SK-N-SH (cell line): ENCODE measurements around the gene RTF2. TPM values are rescaled to one million over a fixed set of nuclear protein-coding genes. Genes with fewer than 3 reads are reported as not detected.

Experiments
- CTCF ChIA-PET: fragments of 300-600, 350-600 bp; formaldehyde crosslinking; extraction: SDS; loops from one replicate; lab custom pipeline; 2021; lab: Yijun Ruan, JAX
- POLR2A ChIA-PET: fragments of 350-600 bp; sonication (Branson Sonifier 250); formaldehyde crosslinking; extraction: SDS; loops from one replicate; lab custom pipeline; 2020; ENCODE audit warnings: antibody characterized with exemption, inconsistent platforms; lab: Yijun Ruan, JAX
- DNase-seq: peaks from one replicate; pipeline ENCODE4 v3.0.0; 2012
- H2AFZ ChIP-seq: fragments of 200-600 bp; sonication (generic); 2 replicates; pipeline ENCODE4 v1.8.1; 2016; ENCODE audit warnings: antibody characterized with exemption, mild to moderate bottlenecking, low read depth
- H3F3A ChIP-seq: fragments of 200-600 bp; sonication (generic); replicated peaks from 2 replicates; pipeline ENCODE3; 2016; ENCODE audit warnings: antibody characterized with exemption, mild to moderate bottlenecking; ENCODE audit not compliant: insufficient read depth
- H3K27ac ChIP-seq, 2 experiments: fragments of 200-500 bp in 1 of 2; fragments of 200-600 bp in 1 of 2; sonication (Bioruptor generic) in 1 of 2; sonication (generic), shearing (Covaris generic) in 1 of 2; 2 replicates each; pipeline versions ENCODE4 v1.5.1 to v1.6.1; 2014 to 2016; ENCODE audit warnings: low read depth in 2 of 2, inconsistent platforms in 1 of 2, low read length in 1 of 2, mild to moderate bottlenecking in 1 of 2, mixed read lengths in 1 of 2
- H3K27me3 ChIP-seq: fragments of 200-600 bp; sonication (generic), shearing (Covaris generic); 2 replicates; pipeline ENCODE4 v1.6.1; 2016; ENCODE audit warnings: mixed run types; ENCODE audit not compliant: insufficient read depth
- H3K36me3 ChIP-seq, 2 experiments: fragments of 200-500 bp in 1 of 2; fragments of 200-600 bp in 1 of 2; sonication (Bioruptor generic) in 1 of 2; sonication (generic) in 1 of 2; replicated peaks in 1 of 2; 2 replicates each; pipeline versions ENCODE3 to v1.5.1; 2014 to 2016; ENCODE audit warnings: low read length in 1 of 2, mild to moderate bottlenecking in 1 of 2; ENCODE audit not compliant: insufficient read depth in 2 of 2, control insufficient read depth in 1 of 2
- H3K4me1 ChIP-seq, 2 experiments: fragments of 200-500 bp in 1 of 2; fragments of 200-600 bp in 1 of 2; sonication (Bioruptor generic) in 1 of 2; sonication (generic), shearing (Covaris generic) in 1 of 2; 2 replicates each; pipeline versions ENCODE4 v1.5.1 to v1.6.1; 2014 to 2016; ENCODE audit warnings: low read depth in 1 of 2, low read length in 1 of 2, mixed run types in 1 of 2; ENCODE audit not compliant: insufficient read depth in 2 of 2, control insufficient read depth in 1 of 2
- H3K4me2 ChIP-seq: fragments of 200-600 bp; sonication (generic), shearing (Covaris generic); 2 replicates; pipeline ENCODE4 v1.6.1; 2017; ENCODE audit warnings: mixed run types
- H3K4me3 ChIP-seq, 2 experiments: fragments of 200-500 bp in 1 of 2; fragments of 200-600 bp in 1 of 2; sonication (Bioruptor generic) in 1 of 2; sonication (generic), shearing (Covaris generic) in 1 of 2; 2 replicates each; pipeline versions ENCODE4 v1.5.1 to v1.8.1; 2014 to 2016; ENCODE audit warnings: low read depth in 2 of 2, inconsistent platforms in 1 of 2, low read length in 1 of 2, mild to moderate bottlenecking in 1 of 2, mixed read lengths in 1 of 2, moderate library complexity in 1 of 2
- H3K79me2 ChIP-seq: fragments of 200-600 bp; sonication (generic); 2 replicates; pipeline ENCODE4 v1.8.1; 2017; ENCODE audit warnings: mild to moderate bottlenecking; ENCODE audit not compliant: insufficient read depth
- H3K9ac ChIP-seq: fragments of 200-600 bp; sonication (generic); 2 replicates; pipeline ENCODE4 v1.6.1; 2017; ENCODE audit warnings: mixed run types
- H3K9me2 ChIP-seq: fragments of 200-600 bp; sonication (generic); 2 replicates; pipeline ENCODE4 v1.6.1; 2017; ENCODE audit warnings: mixed run types
- H3K9me3 ChIP-seq: fragments of 200-600 bp; sonication (generic); 2 replicates; pipeline ENCODE4 v1.6.1; 2017; ENCODE audit warnings: mixed run types, mild to moderate bottlenecking, moderate library complexity
- H4K20me1 ChIP-seq: fragments of 200-600 bp; sonication (generic); 2 replicates; pipeline ENCODE4 v1.6.1; 2017; ENCODE audit warnings: mild to moderate bottlenecking, mixed run types; ENCODE audit not compliant: insufficient read depth
- FOSL2 ChIP-seq: IDR thresholded peaks from 2 replicates; pipeline ENCODE4 v1.4.0; 2012; ENCODE audit warnings: low read depth, mild to moderate bottlenecking, moderate library complexity, borderline replicate concordance
- FOXJ3 ChIP-seq: sonication (generic); formaldehyde crosslinking; IDR thresholded peaks from 2 replicates; pipeline ENCODE4 v1.5.1; 2020; ENCODE audit warnings: mild to moderate bottlenecking, missing genetic modification reagents
- FOXM1 ChIP-seq: IDR thresholded peaks from 2 replicates; pipeline ENCODE4 v1.4.0; 2012; ENCODE audit warnings: low read depth, mild to moderate bottlenecking
- GABPA ChIP-seq: IDR thresholded peaks from 2 replicates; pipeline ENCODE4 v1.4.0; 2012; ENCODE audit warnings: low read depth, mild to moderate bottlenecking
- JUND ChIP-seq: IDR thresholded peaks from 2 replicates; pipeline ENCODE4 v1.4.0; 2012
- MEF2A ChIP-seq: IDR thresholded peaks from 2 replicates; pipeline ENCODE4 v1.4.0; 2012; ENCODE audit warnings: low read depth, borderline replicate concordance
- NFIC ChIP-seq: IDR thresholded peaks from 2 replicates; pipeline ENCODE4 v1.4.0; 2012; ENCODE audit warnings: borderline replicate concordance
- RCOR1 ChIP-seq: fragments of 150-350 bp; IDR thresholded peaks from 2 replicates; pipeline ENCODE4 v1.6.1; 2017; ENCODE audit warnings: antibody characterized with exemption, low read length
- RXRA ChIP-seq: IDR thresholded peaks from 2 replicates; pipeline ENCODE4 v1.4.0; 2012; ENCODE audit warnings: low read depth, mild to moderate bottlenecking, borderline replicate concordance
- SIN3A ChIP-seq: IDR thresholded peaks from 2 replicates; pipeline ENCODE4 v1.6.1; 2012; ENCODE audit warnings: low read depth, mild to moderate bottlenecking, low read length, moderate library complexity, borderline replicate concordance
- TEAD4 ChIP-seq: IDR thresholded peaks from 2 replicates; pipeline ENCODE4 v1.4.0; 2012; ENCODE audit warnings: mild to moderate bottlenecking, borderline replicate concordance; ENCODE audit not compliant: insufficient read depth
- WGBS: methylation state at CpG from one replicate; pipeline ENCODE4 v1.1.6; 2017; ENCODE audit warnings: low lambda C conversion rate; 5-methylcytosine and 5-hydroxymethylcytosine counted together
- polyA plus RNA-seq, 3 experiments: library from polyadenylated mRNA; depleted of rRNA; stranded (reverse); fragments of >200 nt; gene quantifications; 2 replicates each; pipeline ENCODE4 v1.2.3, GENCODE V29; 2012
- TF ChIP-seq, protein P1 (sequence below): IDR thresholded peaks from 2 replicates; pipeline ENCODE4 v1.4.0; 2012; ENCODE audit warnings: low read depth
- TF ChIP-seq, protein P2 (sequence below): IDR thresholded peaks from 2 replicates; pipeline ENCODE4 v1.4.0; 2012; ENCODE audit warnings: low read depth, borderline replicate concordance
- TF ChIP-seq, protein P3 (sequence below): IDR thresholded peaks from 2 replicates; pipeline ENCODE4 v1.4.0; 2012; ENCODE audit warnings: low read depth, borderline replicate concordance
- TF ChIP-seq, protein P4 (sequence below): IDR thresholded peaks from 2 replicates; pipeline ENCODE4; 2012
- TF ChIP-seq, protein P5 (sequence below): IDR thresholded peaks from 2 replicates; pipeline ENCODE4 v1.6.1; 2012; ENCODE audit warnings: mild to moderate bottlenecking, low read depth, low read length, moderate library complexity
- TF ChIP-seq, protein P6 (sequence below): fragments of 200-600 bp; sonication (generic); IDR thresholded peaks from 2 replicates; pipeline ENCODE4 v1.6.1; 2017; ENCODE audit warnings: antibody characterized with exemption, mild to moderate bottlenecking, moderate library complexity

Gene RTF2
- polyA plus RNA-seq, 1 of the 3 experiments (the other 2 are of a cell fraction): 78.2 TPM

DNA sequence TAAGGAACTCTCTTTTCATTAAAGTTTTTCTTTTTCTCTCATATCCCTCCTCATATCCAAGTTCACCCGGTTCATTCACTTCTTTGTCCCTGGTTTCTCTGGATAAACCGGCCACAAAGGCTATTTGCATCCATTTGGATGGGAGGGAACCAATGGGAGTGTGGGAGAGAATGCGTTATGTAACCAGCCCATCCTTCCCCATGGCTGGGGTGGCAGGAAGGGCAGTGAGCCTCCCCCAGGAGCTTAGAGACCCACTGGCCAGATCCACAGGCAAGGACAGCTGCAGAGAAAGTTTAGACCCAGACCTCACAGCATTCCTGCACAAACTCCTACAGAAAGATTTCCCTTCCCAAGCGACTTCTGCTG lies 45.6 kb upstream of the RTF2 start:
- TF ChIP-seq, protein P1, sequence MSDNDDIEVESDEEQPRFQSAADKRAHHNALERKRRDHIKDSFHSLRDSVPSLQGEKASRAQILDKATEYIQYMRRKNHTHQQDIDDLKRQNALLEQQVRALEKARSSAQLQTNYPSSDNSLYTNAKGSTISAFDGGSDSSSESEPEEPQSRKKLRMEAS: no peak
- TF ChIP-seq, protein P2, sequence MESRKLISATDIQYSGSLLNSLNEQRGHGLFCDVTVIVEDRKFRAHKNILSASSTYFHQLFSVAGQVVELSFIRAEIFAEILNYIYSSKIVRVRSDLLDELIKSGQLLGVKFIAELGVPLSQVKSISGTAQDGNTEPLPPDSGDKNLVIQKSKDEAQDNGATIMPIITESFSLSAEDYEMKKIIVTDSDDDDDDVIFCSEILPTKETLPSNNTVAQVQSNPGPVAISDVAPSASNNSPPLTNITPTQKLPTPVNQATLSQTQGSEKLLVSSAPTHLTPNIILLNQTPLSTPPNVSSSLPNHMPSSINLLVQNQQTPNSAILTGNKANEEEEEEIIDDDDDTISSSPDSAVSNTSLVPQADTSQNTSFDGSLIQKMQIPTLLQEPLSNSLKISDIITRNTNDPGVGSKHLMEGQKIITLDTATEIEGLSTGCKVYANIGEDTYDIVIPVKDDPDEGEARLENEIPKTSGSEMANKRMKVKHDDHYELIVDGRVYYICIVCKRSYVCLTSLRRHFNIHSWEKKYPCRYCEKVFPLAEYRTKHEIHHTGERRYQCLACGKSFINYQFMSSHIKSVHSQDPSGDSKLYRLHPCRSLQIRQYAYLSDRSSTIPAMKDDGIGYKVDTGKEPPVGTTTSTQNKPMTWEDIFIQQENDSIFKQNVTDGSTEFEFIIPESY: no peak
- no peak for TF ChIP-seq RCOR1
- no peak for TF ChIP-seq TEAD4
- no peak for TF ChIP-seq SIN3A
- TF ChIP-seq, protein P3, sequence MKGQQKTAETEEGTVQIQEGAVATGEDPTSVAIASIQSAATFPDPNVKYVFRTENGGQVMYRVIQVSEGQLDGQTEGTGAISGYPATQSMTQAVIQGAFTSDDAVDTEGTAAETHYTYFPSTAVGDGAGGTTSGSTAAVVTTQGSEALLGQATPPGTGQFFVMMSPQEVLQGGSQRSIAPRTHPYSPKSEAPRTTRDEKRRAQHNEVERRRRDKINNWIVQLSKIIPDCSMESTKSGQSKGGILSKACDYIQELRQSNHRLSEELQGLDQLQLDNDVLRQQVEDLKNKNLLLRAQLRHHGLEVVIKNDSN: no peak
- TF ChIP-seq, protein P4, sequence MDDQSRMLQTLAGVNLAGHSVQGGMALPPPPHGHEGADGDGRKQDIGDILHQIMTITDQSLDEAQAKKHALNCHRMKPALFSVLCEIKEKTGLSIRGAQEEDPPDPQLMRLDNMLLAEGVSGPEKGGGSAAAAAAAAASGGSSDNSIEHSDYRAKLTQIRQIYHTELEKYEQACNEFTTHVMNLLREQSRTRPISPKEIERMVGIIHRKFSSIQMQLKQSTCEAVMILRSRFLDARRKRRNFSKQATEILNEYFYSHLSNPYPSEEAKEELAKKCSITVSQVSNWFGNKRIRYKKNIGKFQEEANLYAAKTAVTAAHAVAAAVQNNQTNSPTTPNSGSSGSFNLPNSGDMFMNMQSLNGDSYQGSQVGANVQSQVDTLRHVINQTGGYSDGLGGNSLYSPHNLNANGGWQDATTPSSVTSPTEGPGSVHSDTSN: no peak
- no peak for TF ChIP-seq JUND
- TF ChIP-seq NFIC: no peak
- no peak for TF ChIP-seq FOSL2
- Histone ChIP-seq H2AFZ (peak overlapping the region; percentile 69), H3K36me3 (no peaks in the 10 kb centered on the region), H3K79me2 (no peaks in the 10 kb centered on the region), H3K4me2 (no peak overlapping the region), H3K9ac (no peak overlapping the region), H4K20me1 (no peaks in the 10 kb centered on the region), H3K4me1 (peaks cover 0 to 16% of the 10 kb centered on the region in 2 experiments; a peak in 1 of 4 replicates), H3K27ac (0 out of 4 replicates have a peak overlapping the region, but pooled peaks of 1 of the 2 experiments have one; percentile 1), H3F3A (peaks cover 3% of the 10 kb centered on the region), H3K27me3 (no peaks in the 10 kb centered on the region), H3K9me2 (no peaks in the 10 kb centered on the region), H3K9me3 (no peaks in the 10 kb centered on the region), H3K4me3 (no peak overlapping the region)
- CTCF ChIA-PET: interaction anchor here (0.6 kb wide), 1 partner anchor 1173 kb away, joined by 3 read pairs; no protein-coding TSS in a partner anchor
- DNase-seq: no peak
- POLR2A ChIA-PET: no interaction called here
- 77% methylated on average over 4 of the region's 4 CpGs for WGBS

DNA sequence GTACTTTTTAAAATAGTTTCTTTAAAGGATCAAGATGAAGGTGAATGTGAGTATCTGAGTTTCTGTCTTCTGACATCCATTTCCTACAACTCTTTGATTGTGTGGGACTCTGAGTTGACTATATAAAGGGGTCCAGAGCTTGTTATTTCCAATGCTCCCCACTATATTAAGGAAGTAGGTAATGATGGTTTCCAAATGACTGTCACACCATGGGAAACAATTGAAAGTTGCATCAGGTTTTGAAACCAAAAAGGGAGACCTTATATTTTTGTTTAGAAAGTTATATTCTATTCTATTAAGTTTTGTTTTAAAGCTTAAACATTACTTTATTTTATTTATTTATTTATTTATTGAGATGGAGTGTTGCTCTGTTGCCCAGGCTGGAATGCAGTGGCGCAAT lies 45.2 kb upstream of the RTF2 start:
- Histone ChIP-seq H3K79me2 (no peaks in the 10 kb centered on the region), H3K27me3 (no peaks in the 10 kb centered on the region), H3K4me2 (no peak overlapping the region), H3K9me3 (no peaks in the 10 kb centered on the region), H2AFZ (peak overlapping the region; percentile 69; the same call in 1 of the 2 replicates), H3K9ac (no peak overlapping the region), H3K4me3 (no peak overlapping the region), H3K36me3 (no peaks in the 10 kb centered on the region), H3K4me1 (peaks cover 0 to 16% of the 10 kb centered on the region in 2 experiments; a peak in 1 of 4 replicates), H3K9me2 (no peaks in the 10 kb centered on the region), H4K20me1 (no peaks in the 10 kb centered on the region), H3F3A (peaks cover 3% of the 10 kb centered on the region), H3K27ac (no peak overlapping the region)
- no peak for DNase-seq
- WGBS: 96% methylated on average over 1 of the region's 1 CpG
- POLR2A ChIA-PET: no interaction called here
- CTCF ChIA-PET: interaction anchor here (0.6 kb wide), 1 partner anchor 1173 kb away, joined by 3 read pairs; no protein-coding TSS in a partner anchor
- TF ChIP-seq FOXM1: no peak
- TF ChIP-seq MEF2A: no peak
- TF ChIP-seq RXRA: no peak
- TF ChIP-seq, protein P5, sequence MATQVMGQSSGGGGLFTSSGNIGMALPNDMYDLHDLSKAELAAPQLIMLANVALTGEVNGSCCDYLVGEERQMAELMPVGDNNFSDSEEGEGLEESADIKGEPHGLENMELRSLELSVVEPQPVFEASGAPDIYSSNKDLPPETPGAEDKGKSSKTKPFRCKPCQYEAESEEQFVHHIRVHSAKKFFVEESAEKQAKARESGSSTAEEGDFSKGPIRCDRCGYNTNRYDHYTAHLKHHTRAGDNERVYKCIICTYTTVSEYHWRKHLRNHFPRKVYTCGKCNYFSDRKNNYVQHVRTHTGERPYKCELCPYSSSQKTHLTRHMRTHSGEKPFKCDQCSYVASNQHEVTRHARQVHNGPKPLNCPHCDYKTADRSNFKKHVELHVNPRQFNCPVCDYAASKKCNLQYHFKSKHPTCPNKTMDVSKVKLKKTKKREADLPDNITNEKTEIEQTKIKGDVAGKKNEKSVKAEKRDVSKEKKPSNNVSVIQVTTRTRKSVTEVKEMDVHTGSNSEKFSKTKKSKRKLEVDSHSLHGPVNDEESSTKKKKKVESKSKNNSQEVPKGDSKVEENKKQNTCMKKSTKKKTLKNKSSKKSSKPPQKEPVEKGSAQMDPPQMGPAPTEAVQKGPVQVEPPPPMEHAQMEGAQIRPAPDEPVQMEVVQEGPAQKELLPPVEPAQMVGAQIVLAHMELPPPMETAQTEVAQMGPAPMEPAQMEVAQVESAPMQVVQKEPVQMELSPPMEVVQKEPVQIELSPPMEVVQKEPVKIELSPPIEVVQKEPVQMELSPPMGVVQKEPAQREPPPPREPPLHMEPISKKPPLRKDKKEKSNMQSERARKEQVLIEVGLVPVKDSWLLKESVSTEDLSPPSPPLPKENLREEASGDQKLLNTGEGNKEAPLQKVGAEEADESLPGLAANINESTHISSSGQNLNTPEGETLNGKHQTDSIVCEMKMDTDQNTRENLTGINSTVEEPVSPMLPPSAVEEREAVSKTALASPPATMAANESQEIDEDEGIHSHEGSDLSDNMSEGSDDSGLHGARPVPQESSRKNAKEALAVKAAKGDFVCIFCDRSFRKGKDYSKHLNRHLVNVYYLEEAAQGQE: no peak
- TF ChIP-seq, protein P6, sequence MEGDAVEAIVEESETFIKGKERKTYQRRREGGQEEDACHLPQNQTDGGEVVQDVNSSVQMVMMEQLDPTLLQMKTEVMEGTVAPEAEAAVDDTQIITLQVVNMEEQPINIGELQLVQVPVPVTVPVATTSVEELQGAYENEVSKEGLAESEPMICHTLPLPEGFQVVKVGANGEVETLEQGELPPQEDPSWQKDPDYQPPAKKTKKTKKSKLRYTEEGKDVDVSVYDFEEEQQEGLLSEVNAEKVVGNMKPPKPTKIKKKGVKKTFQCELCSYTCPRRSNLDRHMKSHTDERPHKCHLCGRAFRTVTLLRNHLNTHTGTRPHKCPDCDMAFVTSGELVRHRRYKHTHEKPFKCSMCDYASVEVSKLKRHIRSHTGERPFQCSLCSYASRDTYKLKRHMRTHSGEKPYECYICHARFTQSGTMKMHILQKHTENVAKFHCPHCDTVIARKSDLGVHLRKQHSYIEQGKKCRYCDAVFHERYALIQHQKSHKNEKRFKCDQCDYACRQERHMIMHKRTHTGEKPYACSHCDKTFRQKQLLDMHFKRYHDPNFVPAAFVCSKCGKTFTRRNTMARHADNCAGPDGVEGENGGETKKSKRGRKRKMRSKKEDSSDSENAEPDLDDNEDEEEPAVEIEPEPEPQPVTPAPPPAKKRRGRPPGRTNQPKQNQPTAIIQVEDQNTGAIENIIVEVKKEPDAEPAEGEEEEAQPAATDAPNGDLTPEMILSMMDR: no peak
- TF ChIP-seq FOSL2: no peak
- TF ChIP-seq FOXJ3 (CRISPR knock-in tag): no peak
- TF ChIP-seq GABPA: no peak
